ENCODE data around the gene DAP3. TPM values are rescaled to one million over a fixed set of nuclear protein-coding genes. Genes with fewer than 3 reads are reported as not detected.

Gene DAP3
- total and polyA plus RNA-seq, 9 of the 15 experiments (the other 6 are each of a cell fraction or from before 2014, with no cell fraction given) = 155 to 484 (median 298) TPM

- TF ChIP-seq MAZ (CRISPR knock-in tag; conservative IDR thresholded peaks at IDR 0.05 in 1 of 2, IDR thresholded peaks at IDR 0.05 in 1 of 2) (peak; percentile 80 to 96), FOXK1 (CRISPR knock-in tag; IDR thresholded peaks at IDR 0.05; ENCODE audit: borderline replicate concordance) (peak; percentile 94), GABPA (tag; conservative IDR thresholded peaks at IDR 0.05; ENCODE audit: low read depth) (peak; percentile 65; the same call in 1 of the 2 replicates), PURB (CRISPR knock-in tag; IDR thresholded peaks at IDR 0.05; ENCODE audit: low read depth) (no peak), ZBTB17 (CRISPR knock-in tag; IDR thresholded peaks at IDR 0.05) (peak; percentile 53; the same call in 1 of the 2 replicates), U2AF2 (optimal IDR thresholded peaks at IDR 0.05; ENCODE audit: low read depth, low read length) (no peak), L3MBTL2 (IDR thresholded peaks at IDR 0.05) (no peak; the same call in 1 of the 2 replicates), POLR2H (tag; IDR thresholded peaks at IDR 0.05; ENCODE audit: low read depth) (peak; percentile 60; the same call in 1 of the 2 replicates), ADNP (tag; IDR thresholded peaks at IDR 0.05) (no peak), NFATC3 (IDR thresholded peaks at IDR 0.05) (no peak), ZNF324 (CRISPR knock-in tag; IDR thresholded peaks at IDR 0.05) (no peak), ZNF280B (CRISPR knock-in tag; IDR thresholded peaks at IDR 0.05) (no peak), RBM25 (IDR thresholded peaks at IDR 0.05; ENCODE audit: low read depth, low read length, severe bottlenecking) (no peak), EGR1 (conservative IDR thresholded peaks at IDR 0.05) (peak; percentile 62), ASH1L (IDR thresholded peaks at IDR 0.05; ENCODE audit: borderline replicate concordance, low read depth, partially characterized antibody) (peak; percentile 83), SRSF1 (IDR thresholded peaks at IDR 0.05; ENCODE audit: low read depth, low read length) (no peak), IRF1 (CRISPR knock-in tag; IDR thresholded peaks at IDR 0.05; ENCODE audit: borderline replicate concordance) (no peak), ZBTB34 (CRISPR knock-in tag; IDR thresholded peaks at IDR 0.05) (no peak), RBM34 (IDR thresholded peaks at IDR 0.05; ENCODE audit: borderline replicate concordance, insufficient read depth, low read length) (no peak), MNT (conservative IDR thresholded peaks at IDR 0.05) (peak; percentile 92 to 96), NCOR1 (IDR thresholded peaks at IDR 0.05) (peak; percentile 62; the same call in 1 of the 2 replicates), POLR2B (IDR thresholded peaks at IDR 0.05; ENCODE audit: low read depth, partially characterized antibody) (peak; percentile 68), ZSCAN29 (IDR thresholded peaks at IDR 0.05) (no peak)
These were observed 389 bp upstream of the DAP3 start, which contains the start of gene YY1AP1 (continued) for GRCh38 chr1:155688324-155689080.
